ENCODE measurements around the gene GRXCR2. TPM values are rescaled to one million over a fixed set of nuclear protein-coding genes. Genes with fewer than 3 reads are reported as not detected.
"Not testable (repeated sequence)": the region's sequence is repeated elsewhere in the genome, so short reads cannot be mapped to it uniquely, and the experiment has no call there.

The GRXCR2 gene
- total RNA-seq, 1 experiment from 2014 or later: not detected

- DNase-seq (ENCODE audit: low spot score): no peak
These were observed 14.4 kb upstream of the GRXCR2 start for GRCh38 chr5:145887217-145887616.

- no peak for DNase-seq (ENCODE audit: low spot score)
These were observed 2.0 kb upstream of the GRXCR2 start for GRCh38 chr5:145874765-145875164.

GRCh38 chr5:145872486-145872885 is 328 bp downstream of the GRXCR2 start:
- no peak for DNase-seq (ENCODE audit: low spot score)

- no peak for DNase-seq (ENCODE audit: low spot score)
These were observed 3.1 kb downstream of the GRXCR2 start for GRCh38 chr5:145869753-145870152.

GRCh38 chr5:145867806-145868205 is 5.0 kb downstream of the GRXCR2 start:
- DNase-seq (ENCODE audit: low spot score): peak; percentile 51

GRCh38 chr5:145864432-145864831 is 8.4 kb downstream of the GRXCR2 start:
- DNase-seq (ENCODE audit: low spot score): not testable (repeated sequence)

- DNase-seq (ENCODE audit: low spot score): no peak
These were observed 9.8 kb downstream of the GRXCR2 start for GRCh38 chr5:145863003-145863402.

GRCh38 chr5:145859897-145860296 is 12.9 kb downstream of the GRXCR2 start:
- no peak for DNase-seq (ENCODE audit: low spot score)

- DNase-seq (ENCODE audit: low spot score): no peak
These were observed 13.4 kb downstream of the GRXCR2 start for GRCh38 chr5:145859453-145859852.

GRCh38 chr5:145858959-145859358 is 13.9 kb downstream of the GRXCR2 start:
- DNase-seq (ENCODE audit: low spot score): no peak

- DNase-seq (ENCODE audit: low spot score): no peak
These were observed 16.5 kb downstream of the GRXCR2 start for GRCh38 chr5:145856285-145856818.

GRCh38 chr5:145855763-145856267 is 17.0 kb downstream of the GRXCR2 start:
- DNase-seq (ENCODE audit: low spot score): no peak

GRCh38 chr5:145854651-145855258 is 18.1 kb downstream of the GRXCR2 start:
- peak; percentile 61 for DNase-seq (ENCODE audit: low spot score)

- DNase-seq (ENCODE audit: low spot score): no peak
These were observed 18.9 kb downstream of the GRXCR2 start for GRCh38 chr5:145853781-145854376.

- DNase-seq (ENCODE audit: low spot score): no peak
These were observed 19.8 kb downstream of the GRXCR2 start for GRCh38 chr5:145852990-145853389.

GRCh38 chr5:145848854-145849253 is 24.0 kb downstream of the GRXCR2 start:
- DNase-seq (ENCODE audit: low spot score): no peak

- peak; percentile 39 for DNase-seq (ENCODE audit: low spot score)
These were observed 25.0 kb downstream of the GRXCR2 start for GRCh38 chr5:145847499-145848497.

- DNase-seq (ENCODE audit: low spot score): no peak
These were observed 26.7 kb downstream of the GRXCR2 start for GRCh38 chr5:145846081-145846480.

- DNase-seq (ENCODE audit: low spot score): no peak
These were observed 31.5 kb downstream of the GRXCR2 start for GRCh38 chr5:145841299-145841698.

- DNase-seq (ENCODE audit: low spot score): no peak
These were observed 32.2 kb downstream of the GRXCR2 start for GRCh38 chr5:145840458-145841132.

GRCh38 chr5:145838276-145838675 is 34.5 kb downstream of the GRXCR2 start:
- no peak for DNase-seq (ENCODE audit: low spot score)

Measured in H4 (cell line).